Subcutaneous adipose tissue (tissue), 4 donors: ENCODE results near the gene IGBP1. TPM values are rescaled to one million over a fixed set of nuclear protein-coding genes. Genes with fewer than 3 reads are reported as not detected.

Experiments used
- CTCF ChIP-seq: fragments of 450-650 bp; IDR thresholded peaks from one replicate; pipeline ENCODE4 v1.5.1; 2016; ENCODE audit warnings: low read depth, mild to moderate bottlenecking, control low read depth, antibody characterized with exemption, moderate library complexity
- total RNA-seq, 4 donors: library from RNA; depleted of rRNA; stranded (reverse); fragments of >200 nt; gene quantifications; one replicate each; pipeline ENCODE4 v1.1.0, GENCODE V29; 2016

IGBP1 gene
- total RNA-seq, 4 donors from 2014 or later = 55.8 to 86.7 (median 74.6) TPM

DNA sequence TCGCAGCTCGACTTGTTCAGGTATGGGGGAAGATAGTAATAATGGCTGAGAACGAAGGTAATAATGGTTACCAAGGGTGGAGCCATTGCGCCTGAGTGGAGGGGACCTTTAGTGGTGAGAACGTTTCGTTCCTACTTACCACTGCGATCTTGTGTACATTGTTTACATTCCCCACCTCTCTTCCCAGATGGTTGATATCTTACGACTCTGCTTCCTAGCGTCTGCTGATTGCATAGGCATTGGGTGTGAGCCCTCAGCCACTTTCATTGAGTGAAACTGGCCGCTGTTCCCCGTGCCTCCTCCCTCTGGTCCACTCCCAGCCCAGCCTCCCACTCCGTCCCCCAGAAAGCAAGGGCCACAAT lies 850 bp downstream of the IGBP1 start:
- TF ChIP-seq CTCF = no peak

DNA sequence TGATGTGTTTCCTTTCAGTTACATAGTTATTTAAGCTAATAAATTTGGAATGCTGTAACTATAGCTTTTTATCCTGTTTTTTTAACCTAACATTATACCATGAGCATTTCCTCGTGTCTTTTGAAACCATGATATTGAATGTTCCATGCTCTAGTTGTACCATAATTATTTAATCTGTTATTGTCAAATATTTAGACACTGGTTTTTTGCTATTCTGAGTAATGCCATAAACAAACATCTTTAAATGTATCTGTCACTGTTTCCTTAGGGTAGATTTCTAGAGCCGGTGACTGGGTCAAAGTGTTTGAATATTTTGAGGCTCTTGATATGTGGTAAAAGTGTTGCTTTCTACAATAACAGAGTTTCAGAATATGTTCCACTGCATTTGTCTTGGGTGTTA lies 5.4 kb downstream of the IGBP1 start:
- TF ChIP-seq CTCF = no peak

DNA sequence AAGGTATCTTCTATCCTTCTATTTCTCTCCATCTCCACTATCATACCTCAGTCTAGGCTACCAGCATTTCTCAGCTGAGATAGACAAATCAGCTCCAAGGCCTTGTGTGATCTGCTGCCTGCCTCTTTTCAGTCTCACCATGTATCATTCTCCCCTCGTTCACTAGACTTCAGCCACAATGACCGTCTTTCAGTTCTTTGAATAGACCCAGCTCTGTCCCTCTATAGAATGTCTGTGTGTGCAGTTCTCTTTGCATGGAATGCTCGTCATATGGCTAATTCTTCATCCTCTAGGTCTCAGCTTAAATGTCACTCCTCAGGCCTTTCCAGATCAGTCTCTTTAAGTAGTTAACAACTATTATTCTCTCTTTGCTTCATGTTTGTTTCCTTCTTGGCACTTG lies 6.5 kb downstream of the IGBP1 start:
- TF ChIP-seq CTCF = no peak

GRCh38 chrX:70141373-70141772 lies 8.1 kb downstream of the IGBP1 start:
- TF ChIP-seq CTCF = no peak

DNA sequence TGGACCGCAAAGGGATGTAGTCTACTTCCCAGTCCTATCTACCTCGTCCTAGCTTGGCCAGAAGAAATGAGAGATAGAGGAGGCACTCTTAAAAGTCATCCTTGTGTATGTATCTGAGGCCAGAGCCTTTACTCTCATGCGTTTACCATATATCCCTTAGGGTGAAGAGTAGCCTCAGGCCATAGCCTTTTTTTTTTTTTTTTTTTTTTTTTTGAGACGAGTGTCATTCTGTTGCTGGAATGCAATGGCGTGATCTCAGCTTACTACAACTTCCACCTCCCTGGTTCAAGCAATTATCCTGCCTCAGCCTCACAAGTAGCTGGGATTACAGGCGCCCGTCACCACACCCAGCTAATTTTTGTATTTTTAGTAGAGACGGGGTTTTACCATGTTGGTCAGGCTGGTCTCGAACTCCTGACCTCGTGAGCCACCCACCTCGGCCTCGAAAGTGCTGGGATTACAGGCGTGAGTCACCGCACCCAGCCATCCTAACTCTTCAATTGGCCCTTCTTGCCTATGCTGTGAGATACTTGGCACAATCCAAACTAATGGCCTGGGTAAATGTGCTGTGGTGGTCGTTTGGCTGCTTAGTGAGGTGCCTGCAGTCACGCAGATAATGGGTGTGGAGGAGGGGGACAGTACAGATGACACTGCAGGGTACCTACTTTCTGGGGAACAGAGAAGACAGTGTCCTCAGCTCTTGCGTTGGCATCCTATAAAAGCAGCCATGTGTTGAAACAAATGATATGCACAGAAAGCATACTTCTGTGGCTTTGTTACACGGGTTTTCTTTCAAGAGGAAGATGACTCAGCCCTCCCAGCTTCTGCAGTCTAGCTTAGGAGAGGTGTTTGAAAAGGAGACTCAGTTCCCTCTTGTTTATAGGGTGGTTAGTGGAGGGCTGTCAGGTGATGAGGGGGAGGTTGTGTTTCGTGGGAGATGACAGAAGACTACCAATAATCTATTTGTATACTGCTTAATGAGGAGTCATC lies 33.6 kb downstream of the IGBP1 start:
- TF ChIP-seq CTCF = no peak

DNA sequence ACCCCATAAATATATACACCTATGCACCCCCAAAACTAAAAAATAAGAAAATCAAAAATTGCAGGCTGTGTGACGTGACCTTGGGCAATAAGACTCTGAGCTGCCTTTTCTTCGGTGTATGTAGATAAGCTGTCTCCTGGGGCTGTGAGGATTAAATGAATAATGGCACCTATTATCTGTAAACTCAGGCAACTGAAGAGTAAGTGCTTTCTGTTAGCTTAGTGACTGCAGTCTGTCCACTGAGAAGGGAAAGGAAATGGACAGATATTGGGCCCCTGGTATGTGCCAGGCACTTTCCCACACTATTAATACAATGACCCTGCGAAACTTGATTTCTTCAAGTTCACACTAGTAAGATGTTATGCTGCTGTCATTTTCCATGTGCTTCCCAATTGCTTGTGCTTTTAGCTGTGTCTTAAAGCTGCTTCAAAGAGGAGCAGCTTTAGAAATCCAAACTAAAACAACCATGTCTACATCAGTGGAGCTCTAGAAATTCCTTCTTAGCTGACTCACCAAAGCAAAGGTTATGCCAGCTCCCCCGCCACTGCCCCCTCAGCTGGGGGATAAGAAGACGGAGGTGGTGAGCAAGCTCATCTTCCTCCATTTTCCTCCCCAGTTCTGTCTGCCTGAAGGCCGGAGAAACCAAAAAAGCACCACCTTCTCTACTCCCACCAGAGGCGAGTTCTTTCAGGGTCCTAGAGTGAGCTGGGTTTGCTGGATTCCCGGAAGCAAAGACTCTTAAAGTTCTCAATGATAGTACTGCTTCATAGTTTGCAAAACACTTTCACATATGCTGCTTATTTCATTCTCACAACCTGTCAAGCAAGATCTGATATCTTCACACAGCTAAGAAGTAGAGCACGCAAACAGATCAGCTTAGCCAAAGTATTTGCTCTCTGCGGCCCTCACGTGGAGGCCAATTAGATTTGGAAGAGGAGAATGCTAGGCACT lies 35.3 kb downstream of the IGBP1 start:
- TF ChIP-seq CTCF = no peak

GRCh38 chrX:70169281-70169680 lies 36.0 kb downstream of the IGBP1 start:
- no peak for TF ChIP-seq CTCF
